HEK293T (cell line): ENCODE measurements around the gene FKBP15.

ENCODE experiments used
- ARNT ChIP-seq: fragments of 450-650 bp; IDR thresholded peaks from 2 replicates; pipeline ENCODE4 v1.6.1; 2017; ENCODE audit warnings: mild to moderate bottlenecking
- BHLHE40 ChIP-seq: fragments of 450-650 bp; IDR thresholded peaks from 2 replicates; pipeline ENCODE4 v1.6.1; 2016; ENCODE audit warnings: mild to moderate bottlenecking, moderate library complexity, borderline replicate concordance
- CTBP1 ChIP-seq: fragments of 450-650 bp; IDR thresholded peaks from 2 replicates; pipeline ENCODE4 v1.6.1; 2016; ENCODE audit warnings: borderline replicate concordance
- ELF4 ChIP-seq: fragments of 450-650 bp; IDR thresholded peaks from 2 replicates; pipeline ENCODE4 v1.6.1; 2017; ENCODE audit warnings: antibody characterized with exemption
- FOXA1 ChIP-seq: fragments of 450-650 bp; IDR thresholded peaks from 2 replicates; pipeline ENCODE4 v1.6.1; 2016; ENCODE audit warnings: mild to moderate bottlenecking
- FOXK2 ChIP-seq: fragments of 450-650 bp; IDR thresholded peaks from 2 replicates; pipeline ENCODE4 v1.6.1; 2016; ENCODE audit warnings: mild to moderate bottlenecking
- FOXM1 ChIP-seq: fragments of 450-650 bp; IDR thresholded peaks from 2 replicates; pipeline ENCODE4 v1.6.1; 2017; ENCODE audit warnings: mild to moderate bottlenecking, borderline replicate concordance
- L3MBTL2 ChIP-seq: fragments of 450-650 bp; conservative IDR thresholded peaks from 2 replicates; pipeline ENCODE4 v1.6.1; 2016; ENCODE audit warnings: mild to moderate bottlenecking
- LEF1 ChIP-seq: fragments of 450-650 bp; IDR thresholded peaks from 2 replicates; pipeline ENCODE4 v1.6.1; 2017; ENCODE audit warnings: mild to moderate bottlenecking, borderline replicate concordance
- SP1 ChIP-seq: fragments of 450-650 bp; IDR thresholded peaks from 2 replicates; pipeline ENCODE4 v1.6.1; 2017
- SUZ12 ChIP-seq: fragments of 450-650 bp; IDR thresholded peaks from 2 replicates; pipeline ENCODE4 v1.6.1; 2016; ENCODE audit warnings: mild to moderate bottlenecking
- TARDBP ChIP-seq: fragments of 450-650 bp; IDR thresholded peaks from 2 replicates; pipeline ENCODE4 v1.6.1; 2016
- ZNF384 ChIP-seq: fragments of 450-650 bp; IDR thresholded peaks from 2 replicates; pipeline ENCODE4 v1.6.1; 2016
- TF ChIP-seq, protein P1 (sequence below): fragments of 450-650 bp; IDR thresholded peaks from 2 replicates; pipeline ENCODE4 v1.6.1; 2016

DNA sequence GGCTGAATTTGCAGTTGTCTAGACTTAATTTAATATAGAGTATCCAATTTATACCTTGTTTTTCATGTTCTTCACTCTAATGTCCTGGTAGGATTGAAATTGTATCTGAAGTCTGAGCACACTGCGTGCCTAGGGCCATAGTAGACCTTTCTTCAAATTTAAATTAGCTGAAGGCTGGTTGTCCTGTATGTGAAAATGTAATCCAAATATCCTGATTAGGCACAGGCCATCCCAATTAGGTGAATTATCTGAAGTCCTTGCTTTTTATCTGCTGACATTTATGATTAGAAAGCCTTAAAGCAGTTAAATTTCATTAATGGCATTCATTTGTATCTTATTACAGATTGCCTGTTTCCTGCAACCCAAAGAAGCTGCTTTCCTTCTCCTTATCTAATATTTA, 33.9 kb upstream of the FKBP15 start:
- TF ChIP-seq SP1: no peak
- no peak for TF ChIP-seq FOXM1
- TF ChIP-seq, protein P1, sequence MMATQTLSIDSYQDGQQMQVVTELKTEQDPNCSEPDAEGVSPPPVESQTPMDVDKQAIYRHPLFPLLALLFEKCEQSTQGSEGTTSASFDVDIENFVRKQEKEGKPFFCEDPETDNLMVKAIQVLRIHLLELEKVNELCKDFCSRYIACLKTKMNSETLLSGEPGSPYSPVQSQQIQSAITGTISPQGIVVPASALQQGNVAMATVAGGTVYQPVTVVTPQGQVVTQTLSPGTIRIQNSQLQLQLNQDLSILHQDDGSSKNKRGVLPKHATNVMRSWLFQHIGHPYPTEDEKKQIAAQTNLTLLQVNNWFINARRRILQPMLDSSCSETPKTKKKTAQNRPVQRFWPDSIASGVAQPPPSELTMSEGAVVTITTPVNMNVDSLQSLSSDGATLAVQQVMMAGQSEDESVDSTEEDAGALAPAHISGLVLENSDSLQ: no peak
- no peak for TF ChIP-seq ZNF384
- no peak for TF ChIP-seq CTBP1
- no peak for TF ChIP-seq L3MBTL2
- TF ChIP-seq BHLHE40: no peak
- TF ChIP-seq LEF1: no peak
- no peak for TF ChIP-seq SUZ12
- TF ChIP-seq ARNT: no peak
- no peak for TF ChIP-seq FOXA1
- TF ChIP-seq FOXK2: no peak
- TF ChIP-seq ELF4: no peak
- no peak for TF ChIP-seq TARDBP
